Stimulated activated CD8-positive, alpha-beta memory T cell treated with anti-CD3 and anti-CD28 coated beads, Interleukin-4, amount 100 ng/mL, for 48 hours (primary cell): ENCODE measurements around the gene TET2.

Source experiments
- DNase-seq: peaks from one replicate; pipeline ENCODE4 v3.0.0-alpha.2; 2020

TET2 gene

GRCh38 chr4:105304085-105304484, 157.4 kb downstream of the TET2 start:
- no peak for DNase-seq

DNA sequence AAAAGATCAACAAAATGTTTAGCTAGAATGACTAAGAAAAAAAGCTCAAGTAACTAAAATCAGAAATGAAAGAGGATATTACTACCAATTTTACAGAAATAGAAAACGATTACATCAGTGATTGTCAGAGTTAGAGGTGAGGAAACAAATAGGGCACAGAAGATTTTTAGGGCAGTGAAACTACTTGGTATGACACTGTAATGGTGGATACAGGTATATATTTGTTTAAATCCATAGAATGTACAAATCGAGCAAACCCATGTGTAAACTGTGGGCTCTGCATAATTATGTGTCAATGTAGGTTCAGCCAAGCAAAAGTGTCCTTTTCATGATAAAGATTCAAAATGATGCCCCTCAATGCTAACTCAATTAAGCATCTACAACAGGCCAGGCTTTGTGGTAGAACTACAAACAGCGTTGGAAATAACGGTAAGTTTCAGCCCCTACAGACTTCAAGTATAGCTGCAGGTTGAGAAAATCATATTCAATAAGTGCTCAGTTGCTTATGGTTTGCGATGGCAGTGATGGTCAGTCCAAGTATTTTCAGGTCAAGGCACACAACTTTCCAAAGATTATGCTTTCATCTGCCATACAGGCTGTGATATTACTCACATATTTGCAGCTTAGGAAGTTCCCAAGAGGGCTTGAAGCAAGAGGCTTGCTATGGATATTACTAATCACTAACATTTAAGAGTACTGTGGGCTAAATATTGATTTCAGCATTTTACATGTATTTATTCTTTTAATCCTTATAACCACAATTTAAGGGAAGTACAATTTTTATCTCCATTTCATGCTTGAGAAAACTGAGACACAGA, 158.6 kb downstream of the TET2 start:
- no peak for DNase-seq

DNA sequence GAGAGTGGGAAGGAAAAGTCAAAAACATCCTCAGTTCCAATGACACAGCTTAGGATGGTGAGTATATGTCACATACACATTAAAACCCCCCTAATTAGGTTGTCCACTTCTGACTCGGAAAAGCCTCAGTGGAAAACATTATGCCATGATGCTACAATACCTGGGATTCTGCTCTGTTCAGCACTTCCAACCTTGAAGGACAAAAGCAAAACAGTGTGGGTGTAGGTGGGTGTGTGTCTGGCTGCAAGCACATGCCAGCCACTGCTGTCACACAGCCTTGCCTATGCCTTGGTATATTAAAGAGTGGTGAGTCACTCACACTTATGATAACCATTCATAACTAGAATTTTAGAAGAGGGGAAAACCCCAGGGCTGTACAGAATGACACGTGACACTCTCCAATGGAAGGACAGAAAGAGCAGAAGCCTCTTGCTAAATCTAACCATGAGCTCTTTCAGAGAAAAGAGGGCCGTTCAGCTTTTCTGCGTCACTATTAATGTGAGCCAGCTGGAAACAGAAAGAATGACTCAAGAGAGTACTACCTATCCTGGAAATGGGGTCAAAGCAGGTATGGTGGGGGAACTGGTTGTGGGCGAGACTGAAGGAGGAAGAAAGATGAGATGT, 159.6 kb downstream of the TET2 start:
- DNase-seq, result peak; percentile 68

- no peak for DNase-seq
These were observed 160.1 kb downstream of the TET2 start for GRCh38 chr4:105306820-105307219.

DNA sequence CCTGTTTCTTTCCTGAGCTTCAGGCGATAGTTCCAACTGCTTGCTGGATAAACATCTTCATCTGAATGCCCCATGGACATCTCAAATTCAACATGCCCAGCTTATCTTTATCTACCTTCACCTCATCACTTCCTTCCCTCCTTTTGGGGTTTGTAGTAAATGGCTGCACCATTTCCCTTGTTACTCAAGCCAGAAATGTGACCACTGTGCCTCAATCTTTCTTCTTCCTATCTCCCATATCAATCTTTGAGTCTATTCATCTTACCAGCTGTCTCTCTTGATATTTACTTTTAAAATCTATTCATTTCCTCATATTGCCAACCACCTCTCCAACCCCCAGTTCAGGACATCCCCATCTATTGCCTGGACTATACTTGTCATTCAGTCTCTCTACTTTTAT, 171.8 kb downstream of the TET2 start:
- no peak for DNase-seq

DNA sequence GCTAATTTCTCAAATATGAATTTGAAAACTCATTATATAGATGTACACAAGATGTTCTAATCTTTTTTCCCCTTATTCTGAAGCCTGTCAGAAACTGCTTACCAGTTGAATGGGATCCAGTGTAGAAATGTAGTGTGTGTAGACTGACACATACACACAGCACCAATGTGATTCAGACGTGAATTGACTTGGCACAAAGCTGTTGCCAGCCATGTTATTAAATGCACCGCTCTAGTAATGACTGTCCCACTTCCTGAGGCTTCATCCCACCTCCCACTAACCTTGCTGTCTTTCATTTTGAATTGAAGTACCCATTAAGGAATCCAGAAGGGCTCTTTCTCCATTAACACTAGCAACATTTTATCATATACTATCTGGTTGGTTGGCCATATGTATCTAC, 180.5 kb downstream of the TET2 start:
- no peak for DNase-seq

- no peak for DNase-seq
These were observed 181.3 kb downstream of the TET2 start for GRCh38 chr4:105327956-105328355.

- DNase-seq, result no peak
These were observed 182.4 kb downstream of the TET2 start for GRCh38 chr4:105329081-105329480.
